GM18502 (cell line): Measurements from ENCODE around the gene IFNK.

Experiments
- ATAC-seq: cut with Tn5 transposase; IDR thresholded peaks from one replicate; pipeline ENCODE4 v1.9.1; 2021; ENCODE audit warnings: mild to moderate bottlenecking; ENCODE audit not compliant: unreplicated experiment, poor library complexity

The IFNK gene

DNA sequence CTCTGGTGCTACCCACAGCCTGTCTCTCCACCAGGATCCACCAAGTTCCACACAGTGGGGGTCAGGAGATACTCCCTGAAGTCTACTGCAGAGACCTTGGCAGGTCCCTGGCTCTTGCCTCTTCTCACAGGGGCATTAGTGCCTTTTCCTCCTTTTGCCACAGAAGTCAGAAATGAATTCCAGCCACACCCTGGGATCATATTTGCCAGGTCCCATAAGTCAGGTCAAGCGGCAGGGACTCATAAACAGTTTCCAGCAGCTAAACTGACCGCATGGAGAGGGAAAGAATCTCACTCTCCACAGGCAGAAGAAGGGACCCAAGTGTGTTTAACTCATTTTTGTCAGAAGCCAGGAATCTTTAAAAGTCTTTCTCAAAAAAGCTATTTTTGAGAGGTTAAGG lies 13.3 kb upstream of the IFNK start:
- no peak for ATAC-seq

- ATAC-seq = no peak
These were observed 12.3 kb upstream of the IFNK start for GRCh38 chr9:27511771-27512170.

- no peak for ATAC-seq
These were observed 9.5 kb upstream of the IFNK start for GRCh38 chr9:27514551-27514950.

- ATAC-seq = no peak
These were observed 6.1 kb upstream of the IFNK start for GRCh38 chr9:27518006-27518405.

- no peak for ATAC-seq
These were observed 5.3 kb upstream of the IFNK start for GRCh38 chr9:27518809-27519208.

GRCh38 chr9:27519466-27520465 lies 4.3 kb upstream of the IFNK start:
- ATAC-seq = no peak

DNA sequence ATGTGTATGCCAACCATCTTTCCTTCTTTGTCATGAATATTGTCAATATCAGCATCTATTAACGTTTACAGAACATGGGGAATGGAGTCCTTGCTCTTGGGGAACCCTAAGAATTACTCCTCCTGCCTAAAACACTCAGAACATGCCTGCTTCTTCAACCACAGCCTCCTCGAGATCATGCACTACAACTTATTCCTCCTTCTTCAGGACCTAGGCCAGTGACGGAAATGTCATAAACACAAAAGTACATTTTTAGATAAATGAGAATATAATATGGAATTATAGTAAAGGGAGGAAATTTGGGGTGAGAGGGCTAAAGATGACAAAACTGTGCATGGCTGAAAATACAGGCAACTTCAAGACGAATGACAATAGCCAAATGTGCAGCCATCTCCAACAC lies 3.1 kb upstream of the IFNK start:
- no peak for ATAC-seq

DNA sequence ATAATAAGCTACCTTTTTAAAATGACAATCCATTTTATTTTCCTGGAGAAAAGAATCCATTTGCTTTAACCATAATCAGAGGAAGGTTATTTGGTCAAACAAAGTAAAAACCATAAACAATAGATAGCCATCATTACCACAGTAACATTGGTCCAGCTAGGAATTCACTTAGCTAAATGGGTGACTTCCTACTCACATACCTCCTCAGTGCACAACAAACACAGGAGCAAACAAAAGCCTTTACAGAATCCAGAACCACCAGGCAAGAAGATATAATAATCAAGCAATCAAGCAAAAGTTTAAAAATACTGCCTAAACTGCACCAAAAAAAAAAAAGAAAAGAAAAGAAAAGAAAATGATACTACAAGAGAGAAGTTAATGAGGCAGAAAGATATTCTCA lies 949 bp upstream of the IFNK start:
- no peak for ATAC-seq

DNA sequence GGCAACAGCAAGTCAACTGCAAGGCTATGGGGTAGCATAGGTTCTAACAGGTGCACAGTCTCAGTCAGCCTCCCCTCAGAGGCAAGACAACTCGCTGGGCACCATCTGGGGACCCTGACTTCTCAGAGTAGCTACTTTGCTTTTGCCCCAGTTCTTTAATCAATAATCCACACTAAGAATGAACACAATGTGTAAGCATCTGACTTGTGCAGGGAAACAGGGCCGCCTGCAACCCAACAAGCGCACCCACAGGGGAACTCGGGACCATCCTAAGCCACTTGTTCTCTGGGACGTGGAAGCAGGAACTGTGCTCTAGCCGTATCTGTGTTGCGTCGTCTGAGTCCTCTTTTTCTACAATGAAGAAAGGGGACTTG lies 3.6 kb downstream of the IFNK start:
- ATAC-seq = no peak

- peak; percentile 67 for ATAC-seq
These were observed 4.2 kb downstream of the IFNK start for GRCh38 chr9:27528076-27528885.

DNA sequence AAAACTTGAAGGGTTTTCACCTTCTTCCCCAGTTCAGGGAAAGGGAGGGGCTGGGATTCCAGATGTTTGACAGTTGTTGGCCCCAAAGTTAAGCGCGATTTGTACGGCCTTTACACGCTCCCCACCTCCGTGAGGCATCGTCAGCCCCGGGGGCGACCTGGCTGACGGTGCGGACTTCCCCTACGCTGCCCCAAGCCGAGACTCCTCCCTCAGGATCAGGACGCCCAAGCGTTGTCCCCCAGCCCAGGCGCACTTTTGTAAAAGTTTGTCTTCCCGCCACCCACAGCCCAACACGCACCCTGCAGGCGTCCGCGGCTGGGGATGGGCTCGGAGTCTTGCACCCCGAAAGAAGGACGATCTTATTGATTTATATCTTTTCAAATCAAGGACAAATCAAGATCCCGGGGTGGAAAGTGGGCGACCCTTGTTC lies 4.8 kb downstream of the IFNK start:
- ATAC-seq = peak; percentile 47

DNA sequence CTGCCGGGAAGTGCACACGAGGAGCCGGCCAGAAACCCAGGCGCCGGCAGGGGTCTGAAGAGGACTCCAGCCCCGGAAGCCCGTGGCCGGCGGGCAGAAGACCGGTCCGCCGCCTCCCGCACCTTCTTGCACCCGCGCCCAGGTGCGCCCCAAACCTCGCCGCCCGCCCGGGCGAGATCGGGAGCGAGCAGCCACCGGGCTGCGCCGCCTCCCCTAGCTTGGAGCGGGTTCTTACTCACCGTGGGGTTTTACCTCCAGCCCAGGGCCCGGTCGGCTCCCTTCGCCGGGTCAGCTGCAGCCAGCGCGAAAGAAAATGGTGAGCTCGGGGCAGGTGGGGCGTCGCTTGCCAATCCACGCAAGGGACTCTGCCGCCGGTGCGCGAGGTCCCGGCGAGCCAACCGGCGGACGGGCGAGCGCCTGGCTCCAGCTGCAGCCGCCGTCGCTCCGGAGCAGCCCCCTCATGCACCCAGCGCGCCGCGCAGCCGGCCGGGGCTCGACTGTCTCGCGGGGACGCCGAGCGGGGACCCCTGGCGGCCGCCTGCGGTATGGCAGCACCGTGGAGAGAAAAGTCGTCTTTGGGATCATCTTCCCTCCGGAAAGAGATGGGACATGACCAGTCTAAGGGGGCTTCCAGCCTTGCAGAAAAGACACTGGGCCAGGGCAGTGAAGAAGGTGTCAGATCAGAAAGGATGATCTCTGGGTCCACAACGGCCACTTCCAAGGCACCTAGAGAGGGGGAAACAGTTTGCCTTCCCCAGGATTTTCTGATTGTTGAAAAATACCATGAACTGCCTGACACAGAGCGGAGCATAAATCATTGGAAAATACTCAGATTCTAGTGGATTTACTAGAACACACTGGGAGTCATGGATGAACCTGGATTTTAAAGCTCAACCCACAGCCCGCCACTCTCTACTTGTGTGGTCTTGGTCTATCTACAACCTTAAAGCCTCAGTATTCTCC lies 5.5 kb downstream of the IFNK start, which contains the start of gene MOB3B:
Gene MOB3B, minus strand, starts transcription at position 499 of the 963 bp plus-strand sequence. CDS start 74,264 bp downstream, outside the sequence.
- peak; percentile 79 for ATAC-seq

DNA sequence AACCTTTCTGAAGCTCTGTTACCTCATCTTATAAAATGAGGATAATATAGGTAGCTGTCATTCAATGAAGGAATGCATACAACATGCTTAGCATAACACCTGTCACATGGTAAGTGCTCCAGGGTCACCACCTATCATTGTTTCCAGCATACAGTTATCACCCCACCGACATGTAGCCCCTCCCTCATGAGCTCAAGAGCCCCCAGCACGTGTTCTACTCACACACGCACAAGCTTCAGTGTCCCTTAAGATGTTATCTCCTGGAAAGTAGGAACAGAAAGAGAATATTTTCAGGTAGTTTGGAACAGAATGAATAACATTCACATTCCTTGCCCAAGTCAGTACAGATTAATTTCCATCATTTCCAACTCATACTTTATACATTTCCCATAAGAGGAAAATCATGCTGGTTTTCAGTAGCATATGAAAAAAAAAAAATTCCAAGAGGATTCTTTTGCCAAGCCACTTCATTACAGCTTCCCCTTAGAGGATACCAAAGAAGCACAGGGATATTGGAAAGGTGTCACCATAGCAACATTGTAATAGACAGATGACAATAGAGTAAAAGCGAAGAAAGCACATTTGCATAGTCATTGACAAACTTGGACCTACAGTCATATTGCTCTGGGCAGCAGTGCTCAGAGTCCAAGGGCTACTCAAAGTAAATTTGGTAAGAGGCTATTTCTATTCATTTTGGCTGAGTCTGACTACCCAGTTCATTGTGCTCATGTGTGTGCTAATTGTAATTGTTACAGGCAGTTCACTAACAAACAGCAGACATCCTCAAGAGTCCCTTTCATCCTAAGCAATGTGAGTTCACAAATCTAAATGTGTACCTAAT lies 7.0 kb downstream of the IFNK start:
- no peak for ATAC-seq

- ATAC-seq = no peak
These were observed 8.0 kb downstream of the IFNK start for GRCh38 chr9:27532046-27532445.

DNA sequence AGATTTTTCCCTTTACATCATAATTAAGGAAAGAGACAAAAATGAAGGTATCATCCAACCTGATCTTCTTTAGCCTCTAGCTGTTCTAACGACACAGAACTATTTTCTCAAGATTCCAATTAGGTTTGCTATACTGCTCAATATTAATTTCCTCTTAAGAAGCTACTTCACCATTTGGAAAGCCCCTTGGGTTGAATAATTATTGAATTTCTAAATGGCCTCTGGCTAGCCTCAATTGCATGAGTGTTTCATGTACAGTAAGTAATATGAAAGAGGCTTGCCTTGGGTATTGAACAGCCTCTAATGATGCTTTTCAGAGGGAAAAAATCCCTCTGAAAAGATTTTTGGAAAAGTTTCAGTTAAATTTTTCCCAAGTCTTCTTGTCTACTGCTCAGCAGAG lies 9.2 kb downstream of the IFNK start:
- ATAC-seq = no peak

- no peak for ATAC-seq
These were observed 10.0 kb downstream of the IFNK start for GRCh38 chr9:27534131-27534530.

DNA sequence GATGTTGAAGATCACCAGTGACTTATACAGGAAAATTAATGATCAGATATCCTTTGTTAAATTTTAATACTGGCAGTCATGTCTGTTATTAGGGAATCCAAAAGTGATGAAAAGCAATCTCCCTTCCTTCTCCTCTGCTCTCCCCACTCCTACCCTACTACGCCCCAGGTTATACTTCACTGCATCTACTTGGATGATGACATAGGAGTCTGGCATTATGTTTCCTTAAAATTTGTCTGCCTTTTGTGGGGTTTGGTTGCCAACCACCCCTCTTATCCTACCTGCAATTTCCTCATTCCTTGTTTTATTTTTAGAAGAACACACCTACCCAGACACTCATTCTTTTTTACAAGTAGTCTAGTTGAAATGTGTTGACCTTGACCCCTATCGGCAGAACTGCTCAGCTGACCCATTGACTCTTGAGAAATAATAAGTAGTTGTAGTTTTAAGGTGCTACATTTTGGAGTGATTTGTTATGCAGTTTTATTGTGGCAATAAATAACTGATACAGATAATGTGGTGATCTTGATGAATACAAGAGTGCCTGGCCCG lies 10.6 kb downstream of the IFNK start:
- no peak for ATAC-seq

DNA sequence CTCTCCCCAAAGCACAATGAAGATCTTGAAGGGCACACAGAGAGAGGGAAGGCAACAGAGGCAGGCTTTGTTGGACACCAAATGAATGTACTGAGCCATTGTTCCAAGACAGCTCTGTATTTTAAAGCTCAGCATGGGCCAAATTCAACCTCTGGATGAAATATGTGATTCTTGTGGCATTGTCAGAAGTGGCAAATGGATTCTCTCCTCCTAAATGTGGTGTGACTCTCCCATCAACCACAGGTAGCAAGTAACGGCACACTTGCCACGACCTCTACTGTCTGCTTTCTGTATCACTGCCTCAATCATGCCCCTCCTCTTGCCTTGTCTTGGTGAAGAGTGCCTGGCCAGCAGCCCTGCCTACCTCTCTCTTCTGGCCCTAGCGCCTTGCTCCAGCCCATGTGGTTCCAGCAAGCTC lies 11.6 kb downstream of the IFNK start:
- peak; percentile 76 for ATAC-seq

- no peak for ATAC-seq
These were observed 12.1 kb downstream of the IFNK start for GRCh38 chr9:27536168-27536567.
